ENCODE measurements around the gene ZDHHC11B.
"Not testable (repeated sequence)": the region's sequence is repeated elsewhere in the genome, so short reads cannot be mapped to it uniquely, and the experiment has no call there.

The ZDHHC11B gene

GRCh38 chr5:751992-752391, 32.5 kb downstream of the ZDHHC11B start:
- not testable (repeated sequence) for DNase-seq

GRCh38 chr5:751496-751895, 33.0 kb downstream of the ZDHHC11B start:
- DNase-seq: no peak

GRCh38 chr5:750226-750625, 34.3 kb downstream of the ZDHHC11B start:
- not testable (repeated sequence) for DNase-seq

- no peak for DNase-seq
Measured at GRCh38 chr5:749101-749670, 35.3 kb downstream of the ZDHHC11B start.

GRCh38 chr5:748011-748980, 36.2 kb downstream of the ZDHHC11B start:
- not testable (repeated sequence) for DNase-seq

- DNase-seq: not testable (repeated sequence)
Measured at GRCh38 chr5:747303-747844, 37.2 kb downstream of the ZDHHC11B start.

GRCh38 chr5:746258-746761, 38.2 kb downstream of the ZDHHC11B start:
- DNase-seq: no peak

- DNase-seq: not testable (repeated sequence)
Measured at GRCh38 chr5:745272-746142, 39.0 kb downstream of the ZDHHC11B start.

- not testable (repeated sequence) for DNase-seq
Measured at GRCh38 chr5:743696-744404, 40.7 kb downstream of the ZDHHC11B start.

- not testable (repeated sequence) for DNase-seq
Measured at GRCh38 chr5:742276-742675, 42.3 kb downstream of the ZDHHC11B start.

GRCh38 chr5:734145-734544, 50.4 kb downstream of the ZDHHC11B start:
- not testable (repeated sequence) for DNase-seq

GRCh38 chr5:732754-733454, 51.6 kb downstream of the ZDHHC11B start:
- not testable (repeated sequence) for DNase-seq

- DNase-seq: not testable (repeated sequence)
Measured at GRCh38 chr5:729225-729624, 55.3 kb downstream of the ZDHHC11B start.

- DNase-seq: not testable (repeated sequence)
Measured at GRCh38 chr5:727087-727486, 57.4 kb downstream of the ZDHHC11B start.

- not testable (repeated sequence) for DNase-seq
Measured at GRCh38 chr5:723865-724264, 60.7 kb downstream of the ZDHHC11B start.

GRCh38 chr5:723309-723708, 61.2 kb downstream of the ZDHHC11B start:
- DNase-seq: not testable (repeated sequence)

- not testable (repeated sequence) for DNase-seq
Measured at GRCh38 chr5:719379-719778, 65.2 kb downstream of the ZDHHC11B start.

- no peak for DNase-seq
Measured at GRCh38 chr5:717143-717542, 67.4 kb downstream of the ZDHHC11B start.

GRCh38 chr5:716740-717139, 67.8 kb downstream of the ZDHHC11B start:
- DNase-seq: not testable (repeated sequence)

- DNase-seq: not testable (repeated sequence)
Measured at GRCh38 chr5:715636-716035, 68.9 kb downstream of the ZDHHC11B start.

All from inflammatory macrophage treated with lipopolysaccharide for 1 hour (primary cell).